ENCODE measurements around the gene PNPLA7. TPM values are rescaled to one million over a fixed set of nuclear protein-coding genes. Genes with fewer than 3 reads are reported as not detected.

PNPLA7 gene
- total and polyA plus RNA-seq, 2 of the 8 experiments (the other 6 are each of a cell fraction or from before 2014, with no cell fraction given): 0.35 to 0.47 TPM

GRCh38 chr9:137432687-137433348 lies 117.4 kb downstream of the PNPLA7 start:
- Histone ChIP-seq H2BK5ac (ENCODE audit: low read depth, low read length) (no peak overlapping the region), H3K4me2 (ENCODE audit: insufficient read depth in 1 of 2, low read depth in 2 of 2, low read length in 2 of 2) (no peak overlapping the region), H4K5ac (ENCODE audit: insufficient read length, low read depth, low read length) (no peak overlapping the region), H4K20me1 (replicated peaks in 1 of 2; ENCODE audit: control insufficient read depth in 1 of 2, insufficient read depth in 2 of 2, low read length in 2 of 2) (no peaks in the 10 kb centered on the region), H2BK20ac (ENCODE audit: low read length) (no peak overlapping the region), H3K79me1 (ENCODE audit: low read depth, low read length) (no peaks in the 10 kb centered on the region), H4K91ac (replicated peaks; ENCODE audit: insufficient read length, low read length) (no peak overlapping the region), H4K8ac (ENCODE audit: extremely low read depth, insufficient read depth, low read length) (no peak overlapping the region), H3K18ac (ENCODE audit: extremely low read depth, low read length) (no peak overlapping the region), H3K23ac (ENCODE audit: insufficient read length) (no peak overlapping the region), H2AK5ac (ENCODE audit: low read depth, low read length) (no peak overlapping the region), H3K9ac (replicated peaks in 1 of 4; ENCODE audit: extremely low read depth in 1 of 4, low read depth in 3 of 4, low read length in 3 of 4) (no peak overlapping the region), H3K27ac (ENCODE audit: low read depth, low read length) (no peak overlapping the region), H3K9me3 (ENCODE audit: insufficient read depth in 2 of 2, low read depth in 1 of 2, low read length in 1 of 2) (no peaks in the 10 kb centered on the region), H3K36me3 (ENCODE audit: control insufficient read depth in 2 of 4, insufficient read depth in 4 of 4, low read length in 3 of 4) (no peaks in the 10 kb centered on the region), H3K23me2 (ENCODE audit: low read depth, low read length) (no peaks in the 10 kb centered on the region), H3K27me3 (replicated peaks in 1 of 4; ENCODE audit: control insufficient read depth in 3 of 4, extremely low read depth in 1 of 4, insufficient read depth in 3 of 4, low read length in 3 of 4) (no peaks in the 10 kb centered on the region), H2AFZ (ENCODE audit: low read length) (no peak overlapping the region), H3K4ac (replicated peaks; ENCODE audit: insufficient read length, low read depth, low read length) (no peak overlapping the region), H2BK12ac (ENCODE audit: low read depth, low read length) (no peak overlapping the region), H2BK120ac (replicated peaks; ENCODE audit: low read depth, low read length) (no peak overlapping the region), H2BK15ac (ENCODE audit: low read length) (no peak overlapping the region), H3K4me1 (replicated peaks in 1 of 4; ENCODE audit: control insufficient read depth in 3 of 4, insufficient read depth in 4 of 4, low read length in 3 of 4) (peaks cover 0 to 3% (median 0%) of the 10 kb centered on the region in 4 experiments; a peak in 2 of 7 replicates), H3K79me2 (ENCODE audit: control insufficient read depth in 1 of 2, insufficient read depth in 2 of 2, low read length in 2 of 2) (no peaks in the 10 kb centered on the region), H3K4me3 (ENCODE audit: extremely low read depth in 1 of 4, insufficient read depth in 2 of 4, low read depth in 3 of 4, low read length in 4 of 4) (no peak overlapping the region), H3K56ac (replicated peaks; ENCODE audit: insufficient read length, low read depth, low read length) (no peak overlapping the region), H3K14ac (ENCODE audit: insufficient read length) (no peak overlapping the region)
- WGBS, 2 experiments (ENCODE audit: extremely low coverage in 1 of 2, insufficient coverage in 1 of 2, insufficient read length in 1 of 2, insufficient replicate concordance in 2 of 2, low coverage in 1 of 2, low lambda C conversion rate in 2 of 2, missing lambda C conversion rate in 1 of 2): 92% methylated on average over 20 of the region's 20 CpGs; no CpG with 5 or more reads in 1 of the 2 experiments
- ChIA-PET CTCF (ENCODE audit: partially characterized antibody) (interaction anchor here (0.9 to 2.5 kb wide), 4 partner anchors 8 to 28 kb away, joined by 3 to 7 read pairs (median 4); partner anchors contain the start of genes ENTPD8, EXD3 and NOXA1), POLR2A (ENCODE audit: partially characterized antibody) (interaction anchor here (2.5 kb wide), 1 partner anchor 10 kb away, joined by 11 read pairs; the partner anchor contains the start of genes EXD3 and NOXA1)
- TF ChIP-seq SP1 (IDR thresholded peaks at IDR 0.05; ENCODE audit: low read depth, low read length): no peak
- TF ChIP-seq CEBPB (IDR thresholded peaks at IDR 0.05; ENCODE audit: low read depth, low read length): no peak
- DNase-seq (ENCODE audit: low read depth in 1 of 2, low spot score in 2 of 2): no peak
- FAIRE-seq: no peak

Data from H1 (cell line).